GM21390 (cell line): ENCODE measurements around the gene IFNAR1.
"Not testable (repeated sequence)": the region's sequence is repeated elsewhere in the genome, so short reads cannot be mapped to it uniquely, and the experiment has no call there.

Experiments
- ATAC-seq: cut with Tn5 transposase; IDR thresholded peaks from one replicate; pipeline ENCODE4 v1.9.1; 2021; ENCODE audit not compliant: unreplicated experiment

The IFNAR1 gene

GRCh38 chr21:33305938-33306337 is 18.8 kb upstream of the IFNAR1 start:
- ATAC-seq = no peak

- ATAC-seq = peak; percentile 82
Measured at GRCh38 chr21:33308586-33309490, 15.9 kb upstream of the IFNAR1 start.

- no peak for ATAC-seq
Measured at GRCh38 chr21:33309778-33310177, 15.0 kb upstream of the IFNAR1 start.

- ATAC-seq = no peak
Measured at GRCh38 chr21:33312121-33312520, 12.6 kb upstream of the IFNAR1 start.

GRCh38 chr21:33313183-33313582 is 11.6 kb upstream of the IFNAR1 start:
- ATAC-seq = no peak

- ATAC-seq = no peak
Measured at GRCh38 chr21:33313611-33314010, 11.2 kb upstream of the IFNAR1 start.

GRCh38 chr21:33314111-33314510 is 10.7 kb upstream of the IFNAR1 start:
- ATAC-seq = no peak

GRCh38 chr21:33315946-33316710 is 8.6 kb upstream of the IFNAR1 start:
- no peak for ATAC-seq

- no peak for ATAC-seq
Measured at GRCh38 chr21:33317145-33317544, 7.6 kb upstream of the IFNAR1 start.

- no peak for ATAC-seq
Measured at GRCh38 chr21:33317786-33318486, 6.8 kb upstream of the IFNAR1 start.

GRCh38 chr21:33321005-33321404 is 3.8 kb upstream of the IFNAR1 start:
- not testable (repeated sequence) for ATAC-seq

GRCh38 chr21:33323610-33324009 is 1.2 kb upstream of the IFNAR1 start:
- not testable (repeated sequence) for ATAC-seq

GRCh38 chr21:33325222-33326067 is 675 bp downstream of the IFNAR1 start:
- ATAC-seq = peak; percentile 33

- no peak for ATAC-seq
Measured at GRCh38 chr21:33327326-33327725, 2.6 kb downstream of the IFNAR1 start.

GRCh38 chr21:33327792-33328433 is 3.1 kb downstream of the IFNAR1 start:
- no peak for ATAC-seq

GRCh38 chr21:33330726-33331125 is 6.0 kb downstream of the IFNAR1 start:
- no peak for ATAC-seq

GRCh38 chr21:33332143-33332542 is 7.4 kb downstream of the IFNAR1 start:
- ATAC-seq = peak; percentile 85

- ATAC-seq = no peak
Measured at GRCh38 chr21:33334191-33334590, 9.4 kb downstream of the IFNAR1 start.

GRCh38 chr21:33334824-33335223 is 10.1 kb downstream of the IFNAR1 start:
- no peak for ATAC-seq

- no peak for ATAC-seq
Measured at GRCh38 chr21:33339135-33339534, 14.4 kb downstream of the IFNAR1 start.
